PC-9 (cell line): ENCODE data around the gene EXOSC3. TPM values are rescaled to one million over a fixed set of nuclear protein-coding genes. Genes with fewer than 3 reads are reported as not detected.
"Not testable (repeated sequence)": the region's sequence is repeated elsewhere in the genome, so short reads cannot be mapped to it uniquely, and the experiment has no call there.

Source experiments
- BruUV-seq: library from RNA; stranded (reverse); fragments of 400-500 nt; replicated peaks from 2 replicates; lab custom pipeline; 2021; lab: Mats Ljungman, UMichigan
- CTCF ChIA-PET: fragments of 300-600 bp; sonication (Branson Sonifier 250); formaldehyde crosslinking; loops from one replicate; lab custom pipeline; 2022; ENCODE audit warnings: antibody characterized with exemption; lab: Charles Lee
- POLR2A ChIA-PET: fragments of 300-600 bp; sonication (Branson Sonifier 250); formaldehyde crosslinking; loops from one replicate; lab custom pipeline; 2022; ENCODE audit warnings: antibody characterized with exemption; ENCODE audit not compliant: unreplicated experiment; lab: Charles Lee
- DNase-seq, 2 experiments: peaks; one replicate each; pipeline versions ENCODE4 v3.0.0 to v3.0.0-alpha.2; 2015 to 2022; ENCODE audit warnings: mixed read lengths in 1 of 2
- H2AFZ ChIP-seq: fragments of 200-600 bp; sonication (generic); 2 replicates; pipeline ENCODE4 v1.8.1; 2017; ENCODE audit warnings: antibody characterized with exemption
- H3F3A ChIP-seq: fragments of 200-600 bp; sonication (generic); 2 replicates; pipeline ENCODE4 v1.8.1; 2017; ENCODE audit warnings: antibody characterized with exemption, mild to moderate bottlenecking, low read depth; ENCODE audit not compliant: insufficient read depth
- H3K27ac ChIP-seq: fragments of 200-600 bp; sonication (generic); 2 replicates; pipeline ENCODE4 v1.6.1; 2016; ENCODE audit warnings: mixed run types
- H3K27me3 ChIP-seq: fragments of 200-600 bp; sonication (generic); 2 replicates; pipeline ENCODE4 v1.6.1; 2016; ENCODE audit warnings: low read depth, mixed run types; ENCODE audit not compliant: insufficient read depth
- H3K36me3 ChIP-seq: fragments of 200-600 bp; sonication (generic); 2 replicates; pipeline ENCODE4 v1.6.1; 2016; ENCODE audit warnings: low read depth, mixed run types
- H3K4me1 ChIP-seq: fragments of 200-600 bp; sonication (generic); replicated peaks from 2 replicates; pipeline ENCODE4 v1.6.1; 2016; ENCODE audit warnings: mixed run types; ENCODE audit not compliant: insufficient read depth
- H3K4me2 ChIP-seq: fragments of 200-600 bp; sonication (generic); 2 replicates; pipeline ENCODE4 v1.6.1; 2017; ENCODE audit warnings: mixed run types
- H3K4me3 ChIP-seq: fragments of 200-600 bp; sonication (generic); 2 replicates; pipeline ENCODE4 v1.6.1; 2016; ENCODE audit warnings: mixed run types
- H3K79me2 ChIP-seq: fragments of 200-600 bp; sonication (generic); 2 replicates; pipeline ENCODE4 v1.6.1; 2017; ENCODE audit warnings: low read depth, mixed run types
- H3K9me2 ChIP-seq: fragments of 200-600 bp; sonication (generic); 2 replicates; pipeline ENCODE4 v1.8.1; 2017; ENCODE audit warnings: mild to moderate bottlenecking; ENCODE audit not compliant: insufficient read depth
- H3K9me3 ChIP-seq: fragments of 200-600 bp; sonication (generic); 2 replicates; pipeline ENCODE4 v1.8.1; 2016; ENCODE audit warnings: low read depth; ENCODE audit not compliant: insufficient read depth
- H4K20me1 ChIP-seq: fragments of 200-600 bp; sonication (generic); 2 replicates; pipeline ENCODE4 v1.8.1; 2017; ENCODE audit not compliant: insufficient read depth
- EZH2 ChIP-seq: fragments of 200-600 bp; sonication (generic); IDR thresholded peaks from 2 replicates; pipeline ENCODE4 v1.8.0; 2017; ENCODE audit warnings: antibody characterized with exemption, low read depth
- intact Hi-C: fragments of 100-400 bp; cut with micrococcal nuclease; formaldehyde crosslinking; loops from one replicate; pipeline ENCODE4 v1.10.0; 2022; ENCODE audit not compliant: unreplicated experiment
- total RNA-seq: library from RNA; stranded (reverse); gene quantifications from 2 replicates; pipeline ENCODE4 v1.2.3, GENCODE V29; 2021
- TF ChIP-seq, protein P1 (sequence below): fragments of 200-600 bp; sonication (generic); conservative IDR thresholded peaks from 2 replicates; pipeline ENCODE4 v1.6.1; 2017; ENCODE audit warnings: mixed run types, antibody characterized with exemption, mild to moderate bottlenecking, moderate library complexity

The EXOSC3 gene
- total RNA-seq, 1 experiment from 2014 or later, result 24.7 TPM

- Histone ChIP-seq H3F3A (0 out of 2 replicates have a peak, but pooled peaks cover 5% of the 10 kb centered on the region), H2AFZ (no peak overlapping the region), H3K4me3 (no peak overlapping the region), H3K36me3 (no peaks in the 10 kb centered on the region), H3K4me1 (no peaks in the 10 kb centered on the region), H3K9me3 (no peaks in the 10 kb centered on the region), H3K4me2 (no peak overlapping the region), H3K79me2 (no peaks in the 10 kb centered on the region), H4K20me1 (no peaks in the 10 kb centered on the region), H3K27ac (no peak overlapping the region), H3K9me2 (no peaks in the 10 kb centered on the region), H3K27me3 (no peaks in the 10 kb centered on the region)
- BruUV-seq, result no TSS peak
- intact Hi-C loops, result no loop called here
- DNase-seq, result no peak
- TF ChIP-seq, protein P1, sequence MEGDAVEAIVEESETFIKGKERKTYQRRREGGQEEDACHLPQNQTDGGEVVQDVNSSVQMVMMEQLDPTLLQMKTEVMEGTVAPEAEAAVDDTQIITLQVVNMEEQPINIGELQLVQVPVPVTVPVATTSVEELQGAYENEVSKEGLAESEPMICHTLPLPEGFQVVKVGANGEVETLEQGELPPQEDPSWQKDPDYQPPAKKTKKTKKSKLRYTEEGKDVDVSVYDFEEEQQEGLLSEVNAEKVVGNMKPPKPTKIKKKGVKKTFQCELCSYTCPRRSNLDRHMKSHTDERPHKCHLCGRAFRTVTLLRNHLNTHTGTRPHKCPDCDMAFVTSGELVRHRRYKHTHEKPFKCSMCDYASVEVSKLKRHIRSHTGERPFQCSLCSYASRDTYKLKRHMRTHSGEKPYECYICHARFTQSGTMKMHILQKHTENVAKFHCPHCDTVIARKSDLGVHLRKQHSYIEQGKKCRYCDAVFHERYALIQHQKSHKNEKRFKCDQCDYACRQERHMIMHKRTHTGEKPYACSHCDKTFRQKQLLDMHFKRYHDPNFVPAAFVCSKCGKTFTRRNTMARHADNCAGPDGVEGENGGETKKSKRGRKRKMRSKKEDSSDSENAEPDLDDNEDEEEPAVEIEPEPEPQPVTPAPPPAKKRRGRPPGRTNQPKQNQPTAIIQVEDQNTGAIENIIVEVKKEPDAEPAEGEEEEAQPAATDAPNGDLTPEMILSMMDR, result no peak
- TF ChIP-seq EZH2, result no peak
- POLR2A ChIA-PET, result no interaction called here
- CTCF ChIA-PET, result no interaction called here
Measured at GRCh38 chr9:37769995-37770394, 14.9 kb downstream of the EXOSC3 start.

DNA sequence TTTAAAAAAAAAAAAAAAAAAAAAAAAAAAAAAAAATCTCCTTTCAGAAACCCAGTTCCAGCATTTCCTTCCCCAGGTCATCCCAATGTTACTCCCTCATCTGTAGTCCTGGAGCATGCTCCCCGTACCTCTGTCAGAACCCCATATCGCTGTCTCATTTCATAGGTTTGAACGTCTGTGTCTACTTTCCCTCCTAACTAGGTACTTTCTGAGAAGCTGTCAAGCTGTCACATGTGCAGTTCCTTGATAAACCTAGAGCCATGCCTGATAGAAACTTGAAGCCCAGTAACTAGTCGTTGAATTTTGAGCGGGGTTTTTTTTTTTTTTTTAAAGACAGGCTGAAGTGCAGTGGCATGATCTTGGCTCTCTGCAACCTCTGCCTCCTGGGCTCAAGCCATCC, 15.6 kb downstream of the EXOSC3 start:
- no TSS peak for BruUV-seq
- POLR2A ChIA-PET, result interaction anchor here (0.7 kb wide), 1 partner anchor 10 kb away, joined by 3 read pairs; no protein-coding TSS in a partner anchor
- CTCF ChIA-PET, result interaction anchor here (0.6 kb wide), 1 partner anchor 438 kb away, joined by 3 read pairs; no protein-coding TSS in a partner anchor

DNA sequence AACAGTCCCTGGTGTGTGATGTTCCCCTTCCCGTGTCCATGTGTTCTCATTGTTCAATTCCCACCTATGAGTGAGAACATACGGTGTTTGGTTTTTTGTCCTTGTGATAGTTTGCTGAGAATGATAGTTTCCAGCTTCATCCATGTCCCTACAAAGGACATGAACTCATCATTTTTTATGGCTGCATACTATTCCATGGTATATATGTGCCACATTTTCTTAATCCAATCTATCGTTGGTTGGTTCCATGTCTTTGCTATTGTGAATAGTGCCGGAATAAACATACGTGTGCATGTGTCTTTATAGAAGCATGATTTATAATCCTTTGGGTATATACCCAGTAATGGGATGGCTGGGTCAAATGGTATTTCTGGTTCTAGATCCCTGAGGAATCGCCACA, 19.6 kb downstream of the EXOSC3 start:
- H3K9me3 ChIP-seq, POLR2A ChIA-PET, H4K20me1 ChIP-seq, H3K4me2 ChIP-seq, BruUV-seq, CTCF ChIA-PET, H3K36me3 ChIP-seq, H2AFZ ChIP-seq, H3K27ac ChIP-seq, DNase-seq, H3K4me3 ChIP-seq, H3F3A ChIP-seq, H3K79me2 ChIP-seq, H3K27me3 ChIP-seq, H3K4me1 ChIP-seq, H3K9me2 ChIP-seq, intact Hi-C loops: not testable (repeated sequence)

More for the DNA sequence above, 15.6 kb downstream of the EXOSC3 start:
- Histone ChIP-seq H3K27ac (no peak overlapping the region), H3K9me3 (no peaks in the 10 kb centered on the region), H3K4me3 (no peak overlapping the region), H3K9me2 (no peaks in the 10 kb centered on the region), H2AFZ (no peak overlapping the region), H3F3A (0 out of 2 replicates have a peak, but pooled peaks cover 5% of the 10 kb centered on the region), H3K36me3 (no peaks in the 10 kb centered on the region), H3K4me2 (no peak overlapping the region), H3K79me2 (no peaks in the 10 kb centered on the region), H3K4me1 (no peaks in the 10 kb centered on the region), H3K27me3 (no peaks in the 10 kb centered on the region), H4K20me1 (no peaks in the 10 kb centered on the region)
- intact Hi-C loops, result no loop called here
- DNase-seq, result no peak
- no peak for TF ChIP-seq EZH2
- TF ChIP-seq, protein P1, result no peak

GRCh38 chr9:37761511-37761910, 23.4 kb downstream of the EXOSC3 start:
- Histone ChIP-seq H4K20me1 (no peaks in the 10 kb centered on the region), H3K4me3 (no peak overlapping the region), H3K27ac (no peak overlapping the region), H3K9me3 (no peaks in the 10 kb centered on the region), H3K79me2 (no peaks in the 10 kb centered on the region), H3F3A (peaks cover 3% of the 10 kb centered on the region; the same call in 1 of the 2 replicates), H3K27me3 (no peaks in the 10 kb centered on the region), H3K36me3 (no peaks in the 10 kb centered on the region), H3K4me2 (no peak overlapping the region), H3K4me1 (no peaks in the 10 kb centered on the region), H2AFZ (no peak overlapping the region), H3K9me2 (no peaks in the 10 kb centered on the region)
- no TSS peak for BruUV-seq
- ChIA-PET POLR2A (interaction anchor here (0.6 kb wide), 1 partner anchor 132 kb away, joined by 8 read pairs; no protein-coding TSS in a partner anchor), CTCF (no interaction called here)
- intact Hi-C loops, result no loop called here
- no peak for DNase-seq
- no peak for TF ChIP-seq EZH2
- TF ChIP-seq, protein P1, result no peak
